HCT116 (cell line): ENCODE measurements around the gene NOS3. TPM values are rescaled to one million over a fixed set of nuclear protein-coding genes. Genes with fewer than 3 reads are reported as not detected.

Experiments
- ATAC-seq: fragments of 200-7000 bp; cut with Tn5 transposase; 2 replicates; pipeline ENCODE4 v1.9.1; 2020; ENCODE audit warnings: mild to moderate bottlenecking, moderate library complexity
- BruUV-seq: library from RNA; stranded (reverse); fragments of 400-500 nt; replicated peaks from 2 replicates; lab custom pipeline; 2021; lab: Mats Ljungman, UMichigan
- CTCF ChIA-PET: fragments of 300-600 bp; sonication (Branson Sonifier 250); formaldehyde crosslinking; loops from one replicate; lab custom pipeline; 2021; ENCODE audit warnings: antibody characterized with exemption; lab: Charles Lee
- POLR2A ChIA-PET: fragments of 300-600, 350-600 bp; sonication (Branson Sonifier 250); formaldehyde crosslinking; loops from one replicate; lab custom pipeline; 2021; ENCODE audit warnings: antibody characterized with exemption; lab: Charles Lee
- RAD21 ChIA-PET, 2 experiments: fragments of 300-600 bp; sonication (Branson Sonifier 250); formaldehyde crosslinking; loops; one replicate each; lab custom pipeline; 2023; ENCODE audit warnings: low total read pairs in 2 of 2; ENCODE audit not compliant: uncharacterized antibody in 2 of 2, unreplicated experiment in 2 of 2, low non-redundant PET in 1 of 2; lab: Charles Lee
- DNase-seq: peaks from one replicate; pipeline ENCODE4 v3.0.0-alpha.2; 2010; ENCODE audit warnings: low read depth, low spot score
- H2AFZ ChIP-seq: fragments of 200-600 bp; shearing (Covaris generic), sonication (generic); 2 replicates; pipeline ENCODE4 v1.6.1; 2017; ENCODE audit warnings: low read depth, mixed run types, mixed read lengths, antibody characterized with exemption, low read length; ENCODE audit not compliant: poor library complexity, severe bottlenecking
- H3K27ac ChIP-seq: 2 replicates; pipeline ENCODE4 v1.5.1; 2012; ENCODE audit warnings: low read depth, low read length
- H3K27me3 ChIP-seq: fragments of 200-600 bp; sonication (generic); 2 replicates; pipeline ENCODE4 v1.6.1; 2016; ENCODE audit warnings: mixed run types, low read length, mixed read lengths; ENCODE audit not compliant: insufficient read depth
- H3K36me3 ChIP-seq, 2 experiments: fragments of 200-500 bp in 1 of 2; fragments of 200-600 bp in 1 of 2; sonication (Bioruptor generic) in 1 of 2; sonication (generic) in 1 of 2; 2 replicates each; pipeline versions ENCODE4 v1.5.1 to v1.6.1; 2014 to 2016; ENCODE audit warnings: low read length in 2 of 2, inconsistent platforms in 1 of 2, mixed read lengths in 1 of 2, mixed run types in 1 of 2; ENCODE audit not compliant: insufficient read depth in 2 of 2, control insufficient read depth in 1 of 2
- H3K4me1 ChIP-seq, 2 experiments: fragments of 200-600 bp in 1 of 2; sonication (generic) in 1 of 2; 2 replicates each; pipeline versions ENCODE4 v1.5.1 to v1.6.1; 2012 to 2017; ENCODE audit warnings: low read length in 2 of 2, inconsistent platforms in 1 of 2, mild to moderate bottlenecking in 1 of 2, mixed read lengths in 1 of 2, mixed run types in 1 of 2, moderate library complexity in 1 of 2; ENCODE audit not compliant: insufficient read depth in 2 of 2, control insufficient read depth in 1 of 2
- H3K4me2 ChIP-seq: fragments of 200-600 bp; sonication (generic); 2 replicates; pipeline ENCODE4 v1.6.1; 2017; ENCODE audit warnings: mixed run types, low read length, mixed read lengths
- H3K4me3 ChIP-seq, 2 experiments: fragments of 200-600 bp in 1 of 2; sonication (generic) in 1 of 2; replicated peaks in 1 of 2; 2 replicates each; pipeline ENCODE4 v1.5.1; 2011 to 2016; ENCODE audit warnings: low read length in 2 of 2, control low read depth in 1 of 2, low read depth in 1 of 2, mild to moderate bottlenecking in 1 of 2, mixed read lengths in 1 of 2, mixed run types in 1 of 2
- H3K79me2 ChIP-seq: fragments of 200-600 bp; sonication (generic); 2 replicates; pipeline ENCODE4 v1.6.1; 2017; ENCODE audit warnings: mild to moderate bottlenecking, mixed run types, low read length, moderate library complexity, mixed read lengths; ENCODE audit not compliant: insufficient read depth
- H3K9ac ChIP-seq: fragments of 200-600 bp; sonication (generic); 2 replicates; pipeline ENCODE4 v1.6.1; 2016; ENCODE audit warnings: low read length, mixed read lengths
- H3K9me2 ChIP-seq: fragments of 200-600 bp; sonication (generic), shearing (Covaris generic); 2 replicates; pipeline ENCODE4 v1.6.1; 2017; ENCODE audit warnings: mixed run types, mild to moderate bottlenecking, moderate library complexity; ENCODE audit not compliant: insufficient read depth
- H3K9me3 ChIP-seq, 2 experiments: fragments of 200-500 bp in 1 of 2; fragments of 200-600 bp in 1 of 2; sonication (Bioruptor generic) in 1 of 2; sonication (generic) in 1 of 2; 2 replicates each; pipeline ENCODE4 v1.6.1; 2014 to 2017; ENCODE audit warnings: low read length in 2 of 2, mixed read lengths in 2 of 2, inconsistent platforms in 1 of 2, low read depth in 1 of 2, mild to moderate bottlenecking in 1 of 2, mixed run types in 1 of 2, moderate library complexity in 1 of 2; ENCODE audit not compliant: control insufficient read depth in 1 of 2, insufficient read depth in 1 of 2
- H4K20me1 ChIP-seq: fragments of 200-600 bp; sonication (generic), shearing (Covaris generic); 2 replicates; pipeline ENCODE4 v1.6.1; 2017; ENCODE audit warnings: mixed run types, mild to moderate bottlenecking, moderate library complexity; ENCODE audit not compliant: insufficient read depth
- POLR2A ChIP-seq: IDR thresholded peaks from 2 replicates; pipeline ENCODE4 v1.7.0; 2011; ENCODE audit warnings: borderline replicate concordance; ENCODE audit not compliant: insufficient read depth, insufficient read length; ENCODE audit errors: extremely low read depth
- POLR2AphosphoS5 ChIP-seq: IDR thresholded peaks from 2 replicates; pipeline ENCODE4 v1.6.1; 2011; ENCODE audit warnings: mild to moderate bottlenecking, low read depth, low read length, moderate library complexity
- intact Hi-C: fragments of 100-400 bp; cut with micrococcal nuclease; formaldehyde crosslinking; loops from 2 replicates; pipeline ENCODE4 v1.10.0; 2022
- total RNA-seq: library from RNA; stranded (reverse); gene quantifications from one replicate; pipeline ENCODE4 v1.2.1, GENCODE V29; 2021; ENCODE audit not compliant: unreplicated experiment
- TF ChIP-seq, protein P1 (sequence below), 3 experiments: fragments of 200-600 bp in 1 of 3; sonication (generic) in 1 of 3; IDR thresholded peaks in 2 of 3; conservative IDR thresholded peaks in 1 of 3; 2 replicates each; pipeline ENCODE4 v1.5.1; 2012 to 2017; ENCODE audit warnings: low read depth in 2 of 3, low read length in 2 of 3, antibody characterized with exemption in 1 of 3, borderline replicate concordance in 1 of 3, control low read depth in 1 of 3, mild to moderate bottlenecking in 1 of 3, mixed read lengths in 1 of 3, mixed run types in 1 of 3, moderate library complexity in 1 of 3; ENCODE audit not compliant: insufficient read depth in 1 of 3

NOS3 gene
- total RNA-seq, 1 experiment from 2014 or later, result 35.8 TPM

DNA sequence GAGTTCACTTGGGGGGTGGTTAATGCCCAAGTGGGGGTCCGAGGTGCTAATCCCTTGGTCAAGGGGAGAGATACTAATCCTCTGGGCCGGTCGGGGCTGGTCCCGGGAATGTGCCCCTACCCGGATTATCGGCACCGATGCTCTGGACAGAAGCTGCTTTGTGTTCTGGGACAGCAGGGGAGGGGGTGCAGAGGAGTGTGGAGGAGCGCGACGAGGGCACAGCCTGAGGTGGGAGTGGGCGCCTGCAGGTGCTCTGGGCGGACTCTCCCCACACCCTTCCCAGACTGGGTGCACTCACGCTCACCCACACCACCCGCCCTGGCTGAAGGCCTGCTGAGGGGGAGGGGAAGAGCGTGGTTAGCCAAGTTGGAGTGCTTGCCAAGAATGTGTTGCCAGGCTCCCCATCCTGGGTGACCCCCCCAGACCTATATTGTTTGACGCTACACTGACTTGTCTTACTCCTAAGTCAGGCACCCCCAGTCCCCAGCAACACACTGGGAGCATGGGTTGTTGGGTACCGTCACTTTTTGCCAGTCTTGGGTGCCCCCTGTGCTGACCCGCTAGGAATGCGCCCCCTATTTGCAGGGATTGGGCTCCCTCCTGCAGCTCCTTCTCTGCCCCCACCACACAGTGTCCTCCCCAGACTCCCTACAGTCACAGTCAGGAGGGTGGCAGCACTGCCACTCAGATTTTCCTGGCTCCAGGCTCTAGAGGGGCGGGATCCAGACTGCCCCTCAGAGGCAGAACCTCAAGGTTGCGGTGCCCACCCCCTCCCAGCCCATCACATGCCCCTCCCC, 69.8 kb downstream of the NOS3 start:
- ChIA-PET RAD21 (interaction anchor here (0.7 to 1.3 kb wide), 4 partner anchors 16 to 51 kb away, joined by 3 read pairs; no protein-coding TSS in a partner anchor), CTCF (interaction anchor here (0.6 to 1.0 kb wide), 5 partner anchors 20 to 162 kb away, joined by 3 to 4 read pairs (median 3); partner anchors contain the start of gene FASTK), POLR2A (interaction anchor here (0.6 to 1.5 kb wide), 8 partner anchors 16 to 55 kb away, joined by 3 to 13 read pairs (median 4); partner anchors contain the start of genes ABCB8, FASTK and TMUB1)
- Histone ChIP-seq H3K27ac (peak overlapping the region; percentile 87), H3K9ac (peak overlapping the region; percentile 91), H3K36me3 (peaks cover 7 to 17% of the 10 kb centered on the region in 2 experiments), H2AFZ (no peak overlapping the region), H3K79me2 (peaks cover 56% of the 10 kb centered on the region), H3K4me2 (peak overlapping the region; percentile 95), H3K4me3 (peak overlapping the region; percentile 81 to 90), H3K9me2 (no peaks in the 10 kb centered on the region), H3K27me3 (no peaks in the 10 kb centered on the region), H3K9me3 (no peaks in the 10 kb centered on the region), H3K4me1 (peaks cover 28 to 52% of the 10 kb centered on the region in 2 experiments), H4K20me1 (no peaks in the 10 kb centered on the region)
- TSS peak; percentile 9 for BruUV-seq
- intact Hi-C loops, result no loop called here
- TF ChIP-seq, protein P1, sequence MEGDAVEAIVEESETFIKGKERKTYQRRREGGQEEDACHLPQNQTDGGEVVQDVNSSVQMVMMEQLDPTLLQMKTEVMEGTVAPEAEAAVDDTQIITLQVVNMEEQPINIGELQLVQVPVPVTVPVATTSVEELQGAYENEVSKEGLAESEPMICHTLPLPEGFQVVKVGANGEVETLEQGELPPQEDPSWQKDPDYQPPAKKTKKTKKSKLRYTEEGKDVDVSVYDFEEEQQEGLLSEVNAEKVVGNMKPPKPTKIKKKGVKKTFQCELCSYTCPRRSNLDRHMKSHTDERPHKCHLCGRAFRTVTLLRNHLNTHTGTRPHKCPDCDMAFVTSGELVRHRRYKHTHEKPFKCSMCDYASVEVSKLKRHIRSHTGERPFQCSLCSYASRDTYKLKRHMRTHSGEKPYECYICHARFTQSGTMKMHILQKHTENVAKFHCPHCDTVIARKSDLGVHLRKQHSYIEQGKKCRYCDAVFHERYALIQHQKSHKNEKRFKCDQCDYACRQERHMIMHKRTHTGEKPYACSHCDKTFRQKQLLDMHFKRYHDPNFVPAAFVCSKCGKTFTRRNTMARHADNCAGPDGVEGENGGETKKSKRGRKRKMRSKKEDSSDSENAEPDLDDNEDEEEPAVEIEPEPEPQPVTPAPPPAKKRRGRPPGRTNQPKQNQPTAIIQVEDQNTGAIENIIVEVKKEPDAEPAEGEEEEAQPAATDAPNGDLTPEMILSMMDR (IDR thresholded peaks at IDR 0.05 in 2 of 3, conservative IDR thresholded peaks at IDR 0.05 in 1 of 3; ENCODE audit: borderline replicate concordance in 1 of 3, insufficient read depth in 1 of 3, low read depth in 2 of 3, low read length in 2 of 3), result peak in 2 of 3 experiments; percentile 22 to 31; a peak in 4 of 6 replicates
- TF ChIP-seq POLR2A (no peak), POLR2AphosphoS5 (peak; percentile 50)
- ATAC-seq, result peak; percentile 34
- no peak for DNase-seq
